CD14-positive monocyte (primary cell): ENCODE data around the gene C9orf78. TPM values are rescaled to one million over a fixed set of nuclear protein-coding genes. Genes with fewer than 3 reads are reported as not detected.

Source experiments
- DNase-seq, 3 donors: peaks; one replicate each; pipeline ENCODE4 v3.0.0-alpha.2; 2011 to 2022
- H2AFZ ChIP-seq: 2 replicates; pipeline ENCODE4 v1.6.0; 2012; ENCODE audit warnings: mild to moderate bottlenecking, low read depth, low read length, inconsistent platforms; ENCODE audit not compliant: insufficient read depth, poor library complexity, severe bottlenecking
- H3K27ac ChIP-seq, 2 donors: 1 replicate in 1 of 2; 2 replicates in 1 of 2; pipeline ENCODE4 v1.5.1; 2012 to 2013; ENCODE audit warnings: low read length in 2 of 2, control low read depth in 1 of 2, inconsistent platforms in 1 of 2, low read depth in 1 of 2, mild to moderate bottlenecking in 1 of 2
- H3K27me3 ChIP-seq, 2 donors: one replicate each; pipeline versions ENCODE4 v1.6.0 to v1.6.1; 2011 to 2013; ENCODE audit warnings: low read length in 2 of 2; ENCODE audit not compliant: control insufficient read depth in 2 of 2, insufficient read depth in 2 of 2
- H3K36me3 ChIP-seq, 2 donors: replicated peaks in 1 of 2; 1 replicate in 1 of 2; 2 replicates in 1 of 2; pipeline versions ENCODE4 v1.5.1 to v1.6.1; 2012 to 2013; ENCODE audit warnings: low read length in 2 of 2, control low read depth in 1 of 2, inconsistent platforms in 1 of 2, mild to moderate bottlenecking in 1 of 2; ENCODE audit not compliant: insufficient read depth in 2 of 2, control insufficient read depth in 1 of 2
- H3K4me1 ChIP-seq, 2 donors: 1 replicate in 1 of 2; 2 replicates in 1 of 2; pipeline versions ENCODE4 v1.5.1 to v1.6.1; 2012 to 2013; ENCODE audit warnings: low read length in 2 of 2, control low read depth in 1 of 2, inconsistent platforms in 1 of 2, mild to moderate bottlenecking in 1 of 2, moderate library complexity in 1 of 2; ENCODE audit not compliant: insufficient read depth in 2 of 2, control insufficient read depth in 1 of 2
- H3K4me2 ChIP-seq: replicated peaks from 2 replicates; pipeline ENCODE3; 2012; ENCODE audit warnings: low read length, moderate library complexity, mild to moderate bottlenecking; ENCODE audit not compliant: poor library complexity, severe bottlenecking; ENCODE audit errors: extremely low read depth
- H3K4me3 ChIP-seq, 3 experiments: fragments of 200-600 bp in 1 of 3; sonication (generic) in 1 of 3; replicated peaks in 1 of 3; 1 replicate in 2 of 3; 2 replicates in 1 of 3; pipeline ENCODE4 v1.5.1; 2011 to 2013; ENCODE audit warnings: low read length in 3 of 3, mild to moderate bottlenecking in 3 of 3, control low read depth in 2 of 3, low read depth in 2 of 3, inconsistent platforms in 1 of 3, moderate library complexity in 1 of 3
- H3K79me2 ChIP-seq: 2 replicates; pipeline ENCODE4 v1.6.0; 2012; ENCODE audit warnings: mild to moderate bottlenecking, control low read depth, inconsistent platforms, low read length, moderate library complexity; ENCODE audit not compliant: insufficient read depth
- H3K9ac ChIP-seq: 2 replicates; pipeline ENCODE4 v1.6.0; 2017; ENCODE audit warnings: low read length, mild to moderate bottlenecking; ENCODE audit not compliant: insufficient read depth, poor library complexity, severe bottlenecking
- H3K9me3 ChIP-seq, 2 donors: replicated peaks in 1 of 2; 1 replicate in 1 of 2; 2 replicates in 1 of 2; pipeline versions ENCODE4 v1.5.1 to v1.6.1; 2012 to 2013; ENCODE audit warnings: low read length in 2 of 2, control low read depth in 1 of 2; ENCODE audit not compliant: control insufficient read depth in 1 of 2, insufficient read depth in 1 of 2
- H4K20me1 ChIP-seq: 2 replicates; pipeline ENCODE4 v1.6.0; 2012; ENCODE audit warnings: mild to moderate bottlenecking, low read length, control low read depth, moderate library complexity; ENCODE audit not compliant: insufficient read depth
- H3K27ac Mint-ChIP-seq, 7 donors: one replicate each; pipeline ENCODE4 v1.8.0; 2020; ENCODE audit warnings: mild to moderate bottlenecking in 7 of 7, mixed read lengths in 7 of 7, moderate library complexity in 6 of 7, inconsistent platforms in 2 of 7
- H3K27me3 Mint-ChIP-seq, 3 donors: one replicate each; pipeline ENCODE4 v1.8.0; 2021 to 2022; ENCODE audit warnings: low read depth in 3 of 3, mild to moderate bottlenecking in 3 of 3, mixed read lengths in 3 of 3, moderate library complexity in 3 of 3, inconsistent platforms in 1 of 3
- H3K36me3 Mint-ChIP-seq, 2 donors: one replicate each; pipeline ENCODE4 v1.8.0; 2020; ENCODE audit warnings: mixed read lengths in 2 of 2, inconsistent platforms in 1 of 2, mild to moderate bottlenecking in 1 of 2
- H3K4me1 Mint-ChIP-seq: one replicate; pipeline ENCODE4 v1.8.0; 2020; ENCODE audit warnings: mild to moderate bottlenecking, mixed read lengths
- H3K4me3 Mint-ChIP-seq, 2 donors: one replicate each; pipeline ENCODE4 v1.8.0; 2020; ENCODE audit warnings: mild to moderate bottlenecking in 2 of 2, mixed read lengths in 2 of 2, moderate library complexity in 1 of 2
- H3K9me3 Mint-ChIP-seq, 7 donors: one replicate each; pipeline ENCODE4 v1.8.0; 2020 to 2022; ENCODE audit warnings: mixed read lengths in 7 of 7, mild to moderate bottlenecking in 6 of 7, moderate library complexity in 6 of 7, inconsistent platforms in 2 of 7
- CTCF ChIP-seq: fragments of 200-600 bp; IDR thresholded peaks from one replicate; pipeline ENCODE4 v1.8.0; 2022; ENCODE audit warnings: antibody characterized with exemption, mild to moderate bottlenecking
- WGBS: methylation state at CpG from one replicate; pipeline ENCODE4 v1.1.5; 2013; ENCODE audit warnings: missing lambda C conversion rate; ENCODE audit not compliant: insufficient coverage; 5-methylcytosine and 5-hydroxymethylcytosine counted together
- intact Hi-C, 2 donors: fragments of 100-400 bp; cut with micrococcal nuclease; formaldehyde crosslinking; loops; one replicate each; pipeline versions ENCODE4 v1.15.0 to v1.15.1; 2023
- polyA plus RNA-seq, 3 donors: library from polyadenylated mRNA; depleted of rRNA in 1 of 3; unstranded in 2 of 3; stranded (reverse) in 1 of 3; fragments of 300-500 nt in 2 of 3; fragments of >200 nt in 1 of 3; fragmentation: Illumina TruSeq in 2 of 3; gene quantifications; 1 replicate in 2 of 3; 2 replicates in 1 of 3; pipeline ENCODE4 v1.2.3, GENCODE V29; 2012 to 2021

Gene C9orf78
- polyA plus RNA-seq, 3 donors, result 53.3 to 82.4 (median 65.5) TPM

GRCh38 chr9:129813661-129814060 is 21.4 kb downstream of the C9orf78 start:
- peaks cover 66% of the 10 kb centered on the region for H3K79me2 ChIP-seq
- TF ChIP-seq CTCF, result no peak
- no peak overlapping the region for H2AFZ ChIP-seq
- H3K27me3 ChIP-seq, result no peaks in the 10 kb centered on the region
- 96% methylated on average over 9 of the region's 9 CpGs for WGBS
- peaks cover 83 to 93% of the 10 kb centered on the region in 2 donors for H3K36me3 ChIP-seq
- intact Hi-C loops, result no loop called here
- no peaks in the 10 kb centered on the region for H3K9me3 ChIP-seq
- H3K4me2 ChIP-seq, result no peak overlapping the region
- peaks cover 81% of the 10 kb centered on the region for H4K20me1 ChIP-seq
- Mint-ChIP-seq H3K27me3 (peaks cover 0 to 1% (median 0%) of the 10 kb centered on the region in 3 donors), H3K36me3 (peaks cover 79 to 92% of the 10 kb centered on the region in 2 donors), H3K9me3 (no peaks in the 10 kb centered on the region), H3K4me1 (peaks cover 27% of the 10 kb centered on the region), H3K4me3 (no peak overlapping the region), H3K27ac (peak overlapping the region in 1 of 7 donors; percentile 62)
- H3K4me3 ChIP-seq, result no peak overlapping the region
- peak overlapping the region in 1 of 2 donors; percentile 26 for H3K27ac ChIP-seq
- peaks cover 20 to 24% of the 10 kb centered on the region in 2 donors for H3K4me1 ChIP-seq
- no peak overlapping the region for H3K9ac ChIP-seq
- no peak for DNase-seq

- no peak for DNase-seq
- Mint-ChIP-seq H3K36me3 (peaks cover 75 to 91% of the 10 kb centered on the region in 2 donors), H3K27ac (peak overlapping the region in 2 of 7 donors; percentile 7 to 16), H3K4me3 (no peak overlapping the region), H3K27me3 (peaks cover 0 to 1% (median 0%) of the 10 kb centered on the region in 3 donors), H3K4me1 (peaks cover 21% of the 10 kb centered on the region), H3K9me3 (peaks cover 0 to 3% (median 0%) of the 10 kb centered on the region in 7 donors)
- no peak for TF ChIP-seq CTCF
- H3K27me3 ChIP-seq, result no peaks in the 10 kb centered on the region
- 99% methylated on average over 9 of the region's 9 CpGs for WGBS
- H3K36me3 ChIP-seq, result peaks cover 77 to 90% of the 10 kb centered on the region in 2 donors
- peaks cover 11 to 12% of the 10 kb centered on the region in 2 donors for H3K4me1 ChIP-seq
- no peak overlapping the region for H2AFZ ChIP-seq
- peaks cover 85% of the 10 kb centered on the region for H4K20me1 ChIP-seq
- peak overlapping the region in 1 of 2 donors; percentile 13 for H3K27ac ChIP-seq
- no peak overlapping the region for H3K4me2 ChIP-seq
- no peak overlapping the region for H3K9ac ChIP-seq
- peaks cover 69% of the 10 kb centered on the region for H3K79me2 ChIP-seq
- no peaks in the 10 kb centered on the region for H3K9me3 ChIP-seq
- no peak overlapping the region for H3K4me3 ChIP-seq
- intact Hi-C loops, result no loop called here
Measured at GRCh38 chr9:129812385-129812784, 22.7 kb downstream of the C9orf78 start.
